Kidney (tissue), 14 donors: ENCODE results near the gene SLC47A1. TPM values are rescaled to one million over a fixed set of nuclear protein-coding genes. Genes with fewer than 3 reads are reported as not detected.
A peak's percentile ranks its signal among the peaks of the same experiment; 100 is the strongest.
"Not testable (repeated sequence)": the region's sequence is repeated elsewhere in the genome, so short reads cannot be mapped to it uniquely, and the experiment has no call there.

Experiments used
- DNase-seq, 5 donors: peaks; one replicate each; pipeline ENCODE4 v3.0.0-alpha.2; 2013 to 2020
- FAIRE-seq: peaks from 2 replicates; lab custom pipeline; 2012; peaks lifted over from hg19 to GRCh38; lab: Jason Lieb, UNC
- H3K27ac ChIP-seq, 2 donors: one replicate each; pipeline ENCODE4 v1.7.0; 2013; ENCODE audit warnings: low read depth in 2 of 2, low read length in 2 of 2, inconsistent platforms in 1 of 2
- H3K27me3 ChIP-seq: one replicate; pipeline ENCODE4 v1.7.1; 2013; ENCODE audit warnings: low read length, inconsistent platforms; ENCODE audit not compliant: control insufficient read depth, insufficient read depth
- H3K36me3 ChIP-seq, 3 donors: one replicate each; pipeline versions ENCODE4 v1.7.0 to v1.7.1; 2013; ENCODE audit warnings: low read length in 3 of 3, control low read depth in 1 of 3, inconsistent platforms in 1 of 3; ENCODE audit not compliant: insufficient read depth in 3 of 3, control insufficient read depth in 2 of 3
- H3K4me1 ChIP-seq, 3 donors: one replicate each; pipeline versions ENCODE4 v1.7.0 to v1.7.1; 2013; ENCODE audit warnings: low read length in 3 of 3, inconsistent platforms in 1 of 3, low read depth in 1 of 3; ENCODE audit not compliant: control insufficient read depth in 2 of 3, insufficient read depth in 2 of 3
- H3K4me3 ChIP-seq, 3 donors: one replicate each; pipeline versions ENCODE4 v1.7.0 to v1.8.1; 2013; ENCODE audit warnings: low read length in 3 of 3, control low read depth in 1 of 3, inconsistent platforms in 1 of 3
- H3K9ac ChIP-seq, 3 donors: one replicate each; pipeline versions ENCODE4 v1.7.0 to v1.7.1; 2013; ENCODE audit warnings: low read length in 3 of 3, control low read depth in 1 of 3, inconsistent platforms in 1 of 3
- H3K9me3 ChIP-seq, 3 donors: one replicate each; pipeline versions ENCODE4 v1.7.0 to v1.7.1; 2013; ENCODE audit warnings: low read length in 3 of 3, control low read depth in 1 of 3, inconsistent platforms in 1 of 3; ENCODE audit not compliant: control insufficient read depth in 2 of 3, insufficient read depth in 1 of 3
- intact Hi-C: fragments of 100-400 bp; cut with DNase I; formaldehyde crosslinking; loops from one replicate; pipeline ENCODE4 v1.11.1; 2022
- polyA plus RNA-seq: library from polyadenylated mRNA; stranded (reverse); fragments of 350-450 nt; fragmentation: Illumina TruSeq; extraction: RNeasy Lipid Tissue Mini Kit (QIAGEN cat#74804); gene quantifications from one replicate; pipeline ENCODE4 v1.2.3, GENCODE V29; 2014; ENCODE audit warnings: low read depth, low replicate concordance; ENCODE audit not compliant: insufficient read depth
- total RNA-seq: library from RNA; stranded (reverse); fragmentation: NEBNext Ultra II Directional; extraction: Animal tissue kit (Norgen Biotek cat#: 25700); gene quantifications from one replicate; pipeline ENCODE4 v1.2.1, GENCODE V29; 2021
- TF ChIP-seq, protein P1 (sequence below): IDR thresholded peaks from 3 replicates; pipeline ENCODE4 v1.5.1; 2012; ENCODE audit warnings: mild to moderate bottlenecking, moderate library complexity, borderline replicate concordance; ENCODE audit not compliant: insufficient read depth; ENCODE audit errors: extremely low read depth
- donor health status: control.
- donor health status: control.
- donor health status: control.
- donor health status: control.
- donor health status: control.
- donor health status: DM: yes; HTN: yes; CAD: no.
- donor health status: Normal renal cell carcinoma (clear cell type).

The SLC47A1 gene
- total and polyA plus RNA-seq, 2 donors from 2014 or later: 26.0 to 94.8 TPM

DNA sequence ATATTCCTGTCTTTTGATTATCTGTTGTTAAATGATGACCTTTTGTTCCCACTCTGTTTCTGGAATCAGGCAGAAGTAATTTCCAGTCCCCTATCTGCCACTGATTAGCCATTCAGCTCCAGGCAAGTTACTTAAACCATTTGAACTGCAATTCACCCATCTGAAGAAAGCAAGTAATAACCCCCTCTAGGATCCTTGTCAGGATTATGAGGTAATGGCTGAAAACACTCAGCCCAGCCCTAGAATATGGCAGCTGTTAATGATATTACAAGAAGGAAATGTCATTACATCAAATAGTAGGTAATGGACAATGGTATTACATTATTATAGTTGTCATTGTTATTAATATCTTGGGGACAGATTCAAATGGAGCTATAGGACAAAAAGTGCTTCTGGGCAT lies 16.0 kb upstream of the SLC47A1 start:
- no peaks in the 10 kb centered on the region for H3K4me1 ChIP-seq
- H3K9me3 ChIP-seq: no peaks in the 10 kb centered on the region
- no peak for FAIRE-seq
- no peaks in the 10 kb centered on the region for H3K36me3 ChIP-seq
- TF ChIP-seq, protein P1, sequence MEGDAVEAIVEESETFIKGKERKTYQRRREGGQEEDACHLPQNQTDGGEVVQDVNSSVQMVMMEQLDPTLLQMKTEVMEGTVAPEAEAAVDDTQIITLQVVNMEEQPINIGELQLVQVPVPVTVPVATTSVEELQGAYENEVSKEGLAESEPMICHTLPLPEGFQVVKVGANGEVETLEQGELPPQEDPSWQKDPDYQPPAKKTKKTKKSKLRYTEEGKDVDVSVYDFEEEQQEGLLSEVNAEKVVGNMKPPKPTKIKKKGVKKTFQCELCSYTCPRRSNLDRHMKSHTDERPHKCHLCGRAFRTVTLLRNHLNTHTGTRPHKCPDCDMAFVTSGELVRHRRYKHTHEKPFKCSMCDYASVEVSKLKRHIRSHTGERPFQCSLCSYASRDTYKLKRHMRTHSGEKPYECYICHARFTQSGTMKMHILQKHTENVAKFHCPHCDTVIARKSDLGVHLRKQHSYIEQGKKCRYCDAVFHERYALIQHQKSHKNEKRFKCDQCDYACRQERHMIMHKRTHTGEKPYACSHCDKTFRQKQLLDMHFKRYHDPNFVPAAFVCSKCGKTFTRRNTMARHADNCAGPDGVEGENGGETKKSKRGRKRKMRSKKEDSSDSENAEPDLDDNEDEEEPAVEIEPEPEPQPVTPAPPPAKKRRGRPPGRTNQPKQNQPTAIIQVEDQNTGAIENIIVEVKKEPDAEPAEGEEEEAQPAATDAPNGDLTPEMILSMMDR: no peak
- no peak for DNase-seq
- H3K27ac ChIP-seq: no peak overlapping the region
- H3K27me3 ChIP-seq: no peaks in the 10 kb centered on the region
- H3K9ac ChIP-seq: no peak overlapping the region
- no peak overlapping the region for H3K4me3 ChIP-seq
- intact Hi-C loops: loop anchor here (5.0 kb wide), 1 partner anchor 250 kb away; no protein-coding TSS in a partner anchor

DNA sequence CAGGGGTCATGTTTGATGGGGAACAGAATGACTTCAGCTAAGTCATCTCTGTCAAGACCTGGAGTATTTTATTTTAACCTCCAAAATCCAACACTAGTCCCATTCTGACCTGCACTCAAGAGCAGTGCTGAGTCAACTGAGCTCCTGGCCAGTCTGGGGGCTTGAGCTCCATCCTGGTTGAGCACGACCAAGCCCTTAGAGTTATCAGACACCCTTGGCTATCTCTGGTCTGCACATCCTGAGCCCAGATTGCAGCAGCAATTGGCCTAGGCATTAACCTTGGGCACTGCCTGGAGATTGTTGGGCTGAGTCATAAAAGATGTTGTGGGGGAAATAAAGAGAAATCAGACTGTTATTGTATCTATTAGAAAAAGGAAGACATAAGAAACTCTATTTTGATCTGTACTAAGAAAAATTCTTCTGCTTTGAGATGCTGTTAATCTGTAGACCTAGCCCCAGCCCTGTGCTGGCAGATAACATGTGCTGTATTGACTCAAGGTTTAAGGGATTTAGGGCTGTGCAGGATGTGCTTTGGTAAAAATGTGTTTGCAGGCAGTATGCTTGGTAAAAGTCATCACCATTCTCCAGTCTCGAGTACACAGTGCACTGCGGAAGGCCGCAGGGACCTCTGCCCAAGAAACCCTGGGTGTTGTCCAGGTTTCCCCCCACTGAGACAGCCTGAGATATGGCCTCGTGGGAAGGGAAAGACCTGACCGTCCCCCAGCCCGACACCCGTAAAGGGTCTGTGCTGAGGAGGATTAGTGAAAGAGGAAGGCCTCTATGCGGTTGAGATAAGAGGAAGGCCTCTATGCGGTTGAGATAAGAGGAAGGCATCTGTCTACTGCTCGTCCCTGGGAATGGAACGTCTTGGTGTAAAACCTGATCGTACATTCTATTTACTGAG lies 14.0 kb upstream of the SLC47A1 start:
- H3K27me3 ChIP-seq, H3K36me3 ChIP-seq, H3K9me3 ChIP-seq, FAIRE-seq, DNase-seq, H3K27ac ChIP-seq, H3K9ac ChIP-seq, H3K4me3 ChIP-seq, H3K4me1 ChIP-seq: not testable (repeated sequence)
- intact Hi-C loops: loop anchor here (5.0 kb wide), 1 partner anchor 248 kb away; no protein-coding TSS in a partner anchor

DNA sequence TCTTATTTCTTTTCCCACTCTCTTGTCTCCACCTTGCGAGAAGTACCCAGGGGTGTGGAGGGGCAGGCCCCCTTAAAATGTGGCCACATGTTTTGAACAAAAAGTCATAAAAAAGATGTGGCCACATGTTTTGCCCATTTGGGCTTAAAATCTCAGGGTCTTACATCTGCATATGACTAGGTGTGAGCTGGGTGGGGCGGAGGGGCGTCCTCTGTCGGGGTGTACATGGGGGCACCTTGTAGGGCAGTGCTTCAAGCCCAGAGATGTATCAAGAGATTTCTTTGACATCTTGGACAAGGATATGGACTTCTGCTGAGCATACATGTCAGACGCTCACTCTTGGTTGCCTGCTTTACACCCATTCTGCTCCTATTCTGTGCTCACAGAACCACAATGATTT lies 13.0 kb upstream of the SLC47A1 start:
- Histone ChIP-seq H3K36me3 (no peaks in the 10 kb centered on the region), H3K27ac (no peak overlapping the region), H3K4me3 (no peak overlapping the region), H3K4me1 (no peaks in the 10 kb centered on the region), H3K27me3 (no peaks in the 10 kb centered on the region), H3K9me3 (no peaks in the 10 kb centered on the region), H3K9ac (no peak overlapping the region)
- DNase-seq (no peak), FAIRE-seq (no peak)
- intact Hi-C loops: no loop called here
- TF ChIP-seq, protein P1: no peak

DNA sequence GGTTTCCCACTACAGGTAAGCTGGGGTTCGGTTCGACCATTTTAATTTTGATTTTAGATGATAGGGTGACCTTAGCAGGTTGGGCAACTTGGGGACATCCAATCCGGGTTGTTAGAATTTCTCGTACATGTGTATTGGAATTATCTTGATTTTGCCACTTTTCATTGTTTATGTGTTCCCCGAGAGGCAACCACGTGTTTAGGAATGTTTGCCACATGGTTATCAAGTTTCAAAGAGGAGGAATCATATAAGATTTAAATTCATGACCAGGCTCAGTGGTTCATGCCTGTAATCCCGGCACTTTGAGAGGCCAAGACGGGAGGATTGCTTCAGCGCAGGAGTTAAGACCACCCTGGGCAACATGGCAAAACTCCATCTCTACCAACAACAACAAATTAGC lies 10.0 kb upstream of the SLC47A1 start:
- FAIRE-seq (no peak), DNase-seq (no peak)
- TF ChIP-seq, protein P1: no peak
- H3K4me3 ChIP-seq: no peak overlapping the region
- intact Hi-C loops: no loop called here
- no peaks in the 10 kb centered on the region for H3K4me1 ChIP-seq
- no peaks in the 10 kb centered on the region for H3K9me3 ChIP-seq
- H3K27ac ChIP-seq: no peak overlapping the region
- no peaks in the 10 kb centered on the region for H3K27me3 ChIP-seq
- H3K36me3 ChIP-seq: no peaks in the 10 kb centered on the region
- H3K9ac ChIP-seq: no peak overlapping the region

DNA sequence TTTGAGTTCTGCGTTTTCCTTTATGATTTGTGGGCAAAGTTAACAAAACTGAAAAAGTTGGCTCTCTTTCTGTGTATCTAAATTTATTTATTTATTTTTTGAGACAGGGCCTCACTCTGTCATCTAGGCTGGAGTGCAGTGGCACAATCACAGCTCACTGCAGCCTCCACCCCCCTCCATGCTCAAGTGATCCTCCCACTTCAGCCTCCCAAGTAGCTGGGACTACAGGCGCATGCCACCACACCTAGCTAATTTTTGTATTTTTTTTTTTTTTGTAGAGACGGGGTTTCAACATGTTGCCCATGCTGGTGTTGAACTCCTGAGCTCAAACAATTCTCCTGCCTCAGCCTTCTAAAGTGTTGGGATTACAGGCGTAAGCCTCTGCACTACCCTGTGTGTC lies 6.7 kb upstream of the SLC47A1 start:
- FAIRE-seq, intact Hi-C loops: not testable (repeated sequence)
- H3K27ac ChIP-seq: peak overlapping the region in 1 of 2 donors; percentile 58

More for the DNA sequence above, 6.7 kb upstream of the SLC47A1 start:
- not testable (repeated sequence) for H3K9me3 ChIP-seq, H3K4me3 ChIP-seq, DNase-seq, H3K4me1 ChIP-seq, H3K36me3 ChIP-seq, H3K27me3 ChIP-seq, H3K9ac ChIP-seq
